Endothelial cell of umbilical vein (primary cell): ENCODE results near the gene SLC43A1. TPM values are rescaled to one million over a fixed set of nuclear protein-coding genes. Genes with fewer than 3 reads are reported as not detected.

Source experiments
- BruUV-seq: library from RNA; stranded (reverse); fragments of 400-500 nt; replicated peaks from 2 replicates; lab custom pipeline; 2021; lab: Mats Ljungman, UMichigan
- CTCF ChIA-PET: fragments of 300-600, 350-600 bp; sonication (Branson Sonifier 250); formaldehyde crosslinking; loops from one replicate; lab custom pipeline; 2021; ENCODE audit warnings: antibody characterized with exemption, inconsistent platforms; lab: Charles Lee
- POLR2A ChIA-PET: fragments of 300-600, 350-600 bp; sonication (Branson Sonifier 250); formaldehyde crosslinking; loops from one replicate; lab custom pipeline; 2021; ENCODE audit warnings: antibody characterized with exemption, inconsistent platforms; lab: Charles Lee
- DNase-seq: peaks from one replicate; pipeline ENCODE4 v3.0.0-alpha.2; 2011; ENCODE audit warnings: low read depth, low spot score
- FAIRE-seq: peaks from 2 replicates; lab custom pipeline; 2011; peaks lifted over from hg19 to GRCh38; lab: Jason Lieb, UNC
- H2AFZ ChIP-seq: 2 replicates; pipeline ENCODE4 v1.6.0; 2012; ENCODE audit warnings: low read depth, low read length, control low read depth, inconsistent platforms
- H3K27ac ChIP-seq: 2 replicates; pipeline ENCODE4 v1.5.1; 2011; ENCODE audit warnings: low read depth, mild to moderate bottlenecking, control low read depth, low read length, moderate library complexity; ENCODE audit not compliant: insufficient read depth
- H3K27me3 ChIP-seq, 2 experiments: 2 replicates each; pipeline versions ENCODE4 v1.6.0 to v1.6.1; 2011; ENCODE audit warnings: low read length in 2 of 2, mixed read lengths in 1 of 2; ENCODE audit not compliant: control insufficient read depth in 2 of 2, insufficient read depth in 2 of 2
- H3K36me3 ChIP-seq, 2 experiments: 2 replicates in 1 of 2; 3 replicates in 1 of 2; pipeline ENCODE4 v1.5.1; 2011; ENCODE audit warnings: low read length in 2 of 2, mild to moderate bottlenecking in 1 of 2, moderate library complexity in 1 of 2; ENCODE audit not compliant: control insufficient read depth in 2 of 2, insufficient read depth in 2 of 2; ENCODE audit errors: extremely low read depth in 1 of 2
- H3K4me1 ChIP-seq: 3 replicates; pipeline ENCODE4 v1.5.1; 2011; ENCODE audit warnings: mild to moderate bottlenecking, low read length; ENCODE audit not compliant: control insufficient read depth, insufficient read depth; ENCODE audit errors: extremely low read depth
- H3K4me2 ChIP-seq: 2 replicates; pipeline ENCODE4 v1.6.1; 2011; ENCODE audit warnings: low read length, control low read depth, mixed read lengths; ENCODE audit not compliant: insufficient read depth
- H3K4me3 ChIP-seq, 3 experiments: fragments of 200-600 bp in 1 of 3; sonication (generic), shearing (Covaris generic) in 1 of 3; replicated peaks in 1 of 3; 2 replicates each; pipeline ENCODE4 v1.5.1; 2011 to 2016; ENCODE audit warnings: control low read depth in 3 of 3, low read length in 3 of 3, mild to moderate bottlenecking in 2 of 3, inconsistent platforms in 1 of 3, low read depth in 1 of 3, moderate library complexity in 1 of 3; ENCODE audit not compliant: insufficient read depth in 1 of 3
- H3K79me2 ChIP-seq: 2 replicates; pipeline ENCODE4 v1.6.0; 2012; ENCODE audit warnings: low read length, inconsistent platforms; ENCODE audit not compliant: control insufficient read depth, insufficient read depth
- H3K9ac ChIP-seq: replicated peaks from 2 replicates; pipeline ENCODE3; 2011; ENCODE audit warnings: low read length, control low read depth; ENCODE audit not compliant: insufficient read depth; ENCODE audit errors: extremely low read depth
- H3K9me1 ChIP-seq: replicated peaks from 3 replicates; pipeline ENCODE4 v1.6.0; 2011; ENCODE audit warnings: mild to moderate bottlenecking, low read length; ENCODE audit not compliant: control insufficient read depth, insufficient read depth; ENCODE audit errors: extremely low read depth
- H3K9me3 ChIP-seq: replicated peaks from 2 replicates; pipeline ENCODE4 v1.5.1; 2012; ENCODE audit warnings: low read length, inconsistent platforms; ENCODE audit not compliant: control insufficient read depth, insufficient read depth
- H4K20me1 ChIP-seq: replicated peaks from 2 replicates; pipeline ENCODE3; 2011; ENCODE audit warnings: mild to moderate bottlenecking, low read length; ENCODE audit not compliant: control insufficient read depth, insufficient read depth; ENCODE audit errors: extremely low read depth
- EZH2 ChIP-seq: IDR thresholded peaks from 2 replicates; pipeline ENCODE4 v1.6.1; 2012; ENCODE audit warnings: borderline replicate concordance, low read depth, mild to moderate bottlenecking, moderate library complexity, low read length, inconsistent platforms; ENCODE audit not compliant: severe bottlenecking
- FOS ChIP-seq: IDR thresholded peaks from 2 replicates; pipeline ENCODE4 v1.6.1; 2011; ENCODE audit warnings: mild to moderate bottlenecking, low read length, moderate library complexity, borderline replicate concordance; ENCODE audit not compliant: insufficient read depth
- GATA2 ChIP-seq: IDR thresholded peaks from 2 replicates; pipeline ENCODE4 v1.7.0; 2011; ENCODE audit warnings: low read depth, mild to moderate bottlenecking, moderate library complexity, mixed read lengths, low read length; ENCODE audit not compliant: insufficient read length, insufficient read depth
- JUN ChIP-seq: IDR thresholded peaks from 2 replicates; pipeline ENCODE4 v1.6.1; 2011; ENCODE audit warnings: borderline replicate concordance, low read depth; ENCODE audit not compliant: insufficient read length, insufficient read depth
- MAX ChIP-seq: IDR thresholded peaks from 2 replicates; pipeline ENCODE4 v1.6.1; 2011; ENCODE audit not compliant: insufficient read depth, insufficient read length
- MYC ChIP-seq: IDR thresholded peaks from one replicate; pipeline ENCODE4 v1.6.1; 2011; ENCODE audit warnings: mild to moderate bottlenecking, low read depth, low read length
- POLR2A ChIP-seq: IDR thresholded peaks from 2 replicates; pipeline ENCODE4 v1.6.1; 2012; ENCODE audit warnings: low read depth, mild to moderate bottlenecking, control low read depth, low read length
- POLR2AphosphoS5 ChIP-seq: IDR thresholded peaks from 2 replicates; pipeline ENCODE4 v1.6.1; 2012; ENCODE audit warnings: low read depth, mild to moderate bottlenecking, control low read depth, low read length, moderate library complexity; ENCODE audit not compliant: insufficient read depth
- dilution Hi-C: fragments of 300-500 bp; cut with MboI; formaldehyde crosslinking; loops from one replicate; pipeline ENCODE4 v1.15.0; 2019; ENCODE audit warnings: low sequenced_read_pairs; ENCODE audit not compliant: extremely low pct_ligation_motif_present
- intact Hi-C: fragments of 100-400 bp; cut with micrococcal nuclease; formaldehyde crosslinking; loops from one replicate; pipeline ENCODE4 v1.10.0; 2022
- polyA plus RNA-seq, 4 experiments: library from polyadenylated mRNA; depleted of rRNA in 3 of 4; stranded (reverse) in 3 of 4; unstranded in 1 of 4; fragments of >200 nt; gene quantifications; 2 replicates each; pipeline versions ENCODE4 v1.2.1 to v1.2.3, GENCODE V29; 2011 to 2012; ENCODE audit warnings: missing spikeins in 1 of 4
- total RNA-seq: library from RNA; stranded (reverse); gene quantifications from 2 replicates; pipeline ENCODE4 v1.2.3, GENCODE V29; 2021
- TF ChIP-seq, protein P1 (sequence below), 2 donors: IDR thresholded peaks; 1 replicate in 1 of 2; 2 replicates in 1 of 2; pipeline ENCODE4 v1.5.1; 2011; ENCODE audit warnings: low read length in 2 of 2, mild to moderate bottlenecking in 2 of 2, moderate library complexity in 2 of 2, control low read depth in 1 of 2, inconsistent platforms in 1 of 2, low read depth in 1 of 2; ENCODE audit not compliant: insufficient read depth in 1 of 2; ENCODE audit errors: extremely low read depth in 1 of 2

SLC43A1 gene
- total and polyA plus RNA-seq, 2 donors (not counting 3 experiments of a cell fraction or from before 2014, with no cell fraction given) = 13.7 to 19.5 TPM

GRCh38 chr11:57440744-57441414 lies 74.6 kb downstream of the SLC43A1 start:
- H2AFZ ChIP-seq = no peak overlapping the region
- no peak overlapping the region for H3K4me3 ChIP-seq
- FAIRE-seq = no peak
- ChIA-PET CTCF (interaction anchor here (0.6 to 1.4 kb wide), 3 partner anchors 13 to 91 kb away, joined by 3 to 4 read pairs (median 3); no protein-coding TSS in a partner anchor), POLR2A (no interaction called here)
- no TSS peak for BruUV-seq
- no peak overlapping the region for H3K27ac ChIP-seq
- TF ChIP-seq JUN (no peak), FOS (no peak), MAX (no peak), EZH2 (no peak), POLR2A (no peak), POLR2AphosphoS5 (no peak), MYC (no peak), GATA2 (no peak)
- TF ChIP-seq, protein P1, sequence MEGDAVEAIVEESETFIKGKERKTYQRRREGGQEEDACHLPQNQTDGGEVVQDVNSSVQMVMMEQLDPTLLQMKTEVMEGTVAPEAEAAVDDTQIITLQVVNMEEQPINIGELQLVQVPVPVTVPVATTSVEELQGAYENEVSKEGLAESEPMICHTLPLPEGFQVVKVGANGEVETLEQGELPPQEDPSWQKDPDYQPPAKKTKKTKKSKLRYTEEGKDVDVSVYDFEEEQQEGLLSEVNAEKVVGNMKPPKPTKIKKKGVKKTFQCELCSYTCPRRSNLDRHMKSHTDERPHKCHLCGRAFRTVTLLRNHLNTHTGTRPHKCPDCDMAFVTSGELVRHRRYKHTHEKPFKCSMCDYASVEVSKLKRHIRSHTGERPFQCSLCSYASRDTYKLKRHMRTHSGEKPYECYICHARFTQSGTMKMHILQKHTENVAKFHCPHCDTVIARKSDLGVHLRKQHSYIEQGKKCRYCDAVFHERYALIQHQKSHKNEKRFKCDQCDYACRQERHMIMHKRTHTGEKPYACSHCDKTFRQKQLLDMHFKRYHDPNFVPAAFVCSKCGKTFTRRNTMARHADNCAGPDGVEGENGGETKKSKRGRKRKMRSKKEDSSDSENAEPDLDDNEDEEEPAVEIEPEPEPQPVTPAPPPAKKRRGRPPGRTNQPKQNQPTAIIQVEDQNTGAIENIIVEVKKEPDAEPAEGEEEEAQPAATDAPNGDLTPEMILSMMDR (IDR thresholded peaks at IDR 0.05; ENCODE audit: extremely low read depth in 1 of 2, insufficient read depth in 1 of 2, low read depth in 1 of 2, low read length in 2 of 2) = no peak
- H3K9me3 ChIP-seq = no peaks in the 10 kb centered on the region
- dilution Hi-C loops = no loop called here
- no peaks in the 10 kb centered on the region for H3K27me3 ChIP-seq
- no peaks in the 10 kb centered on the region for H3K79me2 ChIP-seq
- DNase-seq = no peak
- no peaks in the 10 kb centered on the region for H4K20me1 ChIP-seq
- no peaks in the 10 kb centered on the region for H3K9me1 ChIP-seq
- H3K4me2 ChIP-seq = no peak overlapping the region
- no peak overlapping the region for H3K9ac ChIP-seq
- no peaks in the 10 kb centered on the region for H3K36me3 ChIP-seq
- intact Hi-C loops = no loop called here
- no peaks in the 10 kb centered on the region for H3K4me1 ChIP-seq
